GM23338 (cell line): ENCODE results near the gene CDH15. TPM values are rescaled to one million over a fixed set of nuclear protein-coding genes. Genes with fewer than 3 reads are reported as not detected.

Experiments used
- ATAC-seq: fragments of 200-7000 bp; cut with Tn5 transposase; 3 replicates; pipeline ENCODE4 v1.9.1; 2020
- DNase-seq: peaks from one replicate; pipeline ENCODE4 v3.0.0-alpha.2; 2015; ENCODE audit warnings: low spot score
- H2AFZ ChIP-seq: fragments of 200-600 bp; sonication (generic); 2 replicates; pipeline ENCODE4 v1.8.0; 2016; ENCODE audit warnings: antibody characterized with exemption, mild to moderate bottlenecking, moderate library complexity
- H3F3A ChIP-seq: fragments of 200-600 bp; sonication (generic); replicated peaks from 2 replicates; pipeline ENCODE4 v1.8.0; 2017; ENCODE audit warnings: antibody characterized with exemption, mixed run types, low read depth
- H3K27ac ChIP-seq: fragments of 200-600 bp; sonication (generic); 2 replicates; pipeline ENCODE4 v1.6.1; 2016; ENCODE audit warnings: low read depth
- H3K27me3 ChIP-seq: fragments of 200-600 bp; sonication (generic); 2 replicates; pipeline ENCODE4 v1.8.0; 2016; ENCODE audit warnings: mild to moderate bottlenecking, mixed run types, moderate library complexity; ENCODE audit not compliant: insufficient read depth
- H3K36me3 ChIP-seq: fragments of 200-600 bp; sonication (generic); 2 replicates; pipeline ENCODE4 v1.8.0; 2016; ENCODE audit warnings: mild to moderate bottlenecking; ENCODE audit not compliant: insufficient read depth
- H3K4me1 ChIP-seq: fragments of 200-600 bp; sonication (generic); 2 replicates; pipeline ENCODE4 v1.8.0; 2016; ENCODE audit warnings: mild to moderate bottlenecking, moderate library complexity; ENCODE audit not compliant: insufficient read depth
- H3K4me2 ChIP-seq: fragments of 200-600 bp; sonication (generic); 2 replicates; pipeline ENCODE4 v1.7.1; 2017; ENCODE audit warnings: mixed run types
- H3K4me3 ChIP-seq: fragments of 200-600 bp; sonication (generic); 2 replicates; pipeline ENCODE4 v1.6.1; 2016; ENCODE audit warnings: mixed run types
- H3K79me2 ChIP-seq: fragments of 200-600 bp; sonication (generic); replicated peaks from 2 replicates; pipeline ENCODE4 v1.8.0; 2017; ENCODE audit warnings: mild to moderate bottlenecking; ENCODE audit not compliant: insufficient read depth
- H3K9me2 ChIP-seq: fragments of 200-600 bp; sonication (generic); 2 replicates; pipeline ENCODE4 v1.8.0; 2017; ENCODE audit not compliant: insufficient read depth
- H4K20me1 ChIP-seq: fragments of 200-600 bp; sonication (generic); replicated peaks from 2 replicates; pipeline ENCODE4 v1.8.0; 2017; ENCODE audit warnings: mild to moderate bottlenecking; ENCODE audit not compliant: insufficient read depth
- H3K27ac Mint-ChIP-seq: 2 replicates; pipeline ENCODE4 v1.8.0; 2020; ENCODE audit warnings: inconsistent platforms, mild to moderate bottlenecking, moderate library complexity, mixed read lengths
- H3K27me3 Mint-ChIP-seq: 3 replicates; pipeline ENCODE4 v1.8.0; 2022; ENCODE audit warnings: low read depth, mild to moderate bottlenecking, moderate library complexity, mixed read lengths, inconsistent platforms; ENCODE audit not compliant: insufficient read depth, poor library complexity
- H3K36me3 Mint-ChIP-seq: 3 replicates; pipeline ENCODE4 v1.8.0; 2021; ENCODE audit warnings: low read depth, mild to moderate bottlenecking, inconsistent platforms, moderate library complexity, mixed read lengths
- H3K4me1 Mint-ChIP-seq: 3 replicates; pipeline ENCODE4 v1.8.0; 2020; ENCODE audit warnings: mild to moderate bottlenecking, inconsistent platforms, mixed read lengths
- H3K4me3 Mint-ChIP-seq: 3 replicates; pipeline ENCODE4 v1.8.0; 2021; ENCODE audit warnings: moderate library complexity, mild to moderate bottlenecking, inconsistent platforms, mixed read lengths
- H3K9me3 Mint-ChIP-seq: 3 replicates; pipeline ENCODE4 v1.8.0; 2020; ENCODE audit warnings: moderate library complexity, mild to moderate bottlenecking, inconsistent platforms, mixed read lengths
- CREB1 ChIP-seq: fragments of 250-450 bp; sonication (Bioruptor Pico); IDR thresholded peaks from 2 replicates; pipeline ENCODE4 v1.5.0; 2020; ENCODE audit warnings: low read depth, mild to moderate bottlenecking, moderate library complexity
- EZH2 ChIP-seq: fragments of 200-600 bp; sonication (generic); IDR thresholded peaks from one replicate; pipeline ENCODE4 v1.8.0; 2017; ENCODE audit warnings: antibody characterized with exemption, mild to moderate bottlenecking, low read depth; ENCODE audit not compliant: unreplicated experiment
- EZH2phosphoT487 ChIP-seq: fragments of 200-600 bp; sonication (generic); IDR thresholded peaks from one replicate; pipeline ENCODE4 v1.8.1; 2018; ENCODE audit warnings: antibody characterized with exemption; ENCODE audit not compliant: unreplicated experiment
- NANOG ChIP-seq: IDR thresholded peaks from 2 replicates; pipeline ENCODE4 v1.6.1; 2016; ENCODE audit warnings: antibody characterized with exemption, borderline replicate concordance
- POLR2AphosphoS5 ChIP-seq: IDR thresholded peaks from 2 replicates; pipeline ENCODE4 v1.6.1; 2016; ENCODE audit warnings: antibody characterized with exemption, low read depth
- STAT1 ChIP-seq: IDR thresholded peaks from one replicate; pipeline ENCODE4 v1.6.1; 2016; ENCODE audit warnings: antibody characterized with exemption; ENCODE audit not compliant: unreplicated experiment
- ZNF114 ChIP-seq: fragments of 250-450 bp; sonication (Bioruptor Pico); IDR thresholded peaks from 2 replicates; pipeline ENCODE4 v1.5.0; 2020; ENCODE audit warnings: mild to moderate bottlenecking, moderate library complexity
- ZNF331 ChIP-seq: fragments of 250-450 bp; sonication (Bioruptor Pico); IDR thresholded peaks from 2 replicates; pipeline ENCODE4 v1.5.0; 2020; ENCODE audit warnings: low read depth, mild to moderate bottlenecking, moderate library complexity
- polyA plus RNA-seq: library from polyadenylated mRNA; unstranded; fragments of >200 nt; fragmentation: Nextera tagmentation; extraction: Ambion mirVana; gene quantifications from 2 replicates; pipeline ENCODE4 v1.2.1, GENCODE V29; 2016
- total RNA-seq: library from RNA; depleted of rRNA; stranded (reverse); fragments of >200 nt; shearing (Covaris generic); gene quantifications from 2 replicates; pipeline ENCODE4 v1.2.3, GENCODE V29; 2014
- TF ChIP-seq, protein P1 (sequence below), 2 experiments: fragments of 200-600 bp in 1 of 2; sonication (generic) in 1 of 2; conservative IDR thresholded peaks; 2 replicates each; pipeline versions ENCODE4 v1.5.1 to v1.6.1; 2016 to 2017; ENCODE audit warnings: antibody characterized with exemption in 2 of 2, low read depth in 2 of 2, mild to moderate bottlenecking in 2 of 2, moderate library complexity in 1 of 2
- TF ChIP-seq, protein P2 (sequence below): IDR thresholded peaks from 2 replicates; pipeline ENCODE4 v1.6.1; 2016; ENCODE audit warnings: antibody characterized with exemption

CDH15 gene
- total and polyA plus RNA-seq, 2 experiments from 2014 or later = 0.61 to 1.0 TPM

DNA sequence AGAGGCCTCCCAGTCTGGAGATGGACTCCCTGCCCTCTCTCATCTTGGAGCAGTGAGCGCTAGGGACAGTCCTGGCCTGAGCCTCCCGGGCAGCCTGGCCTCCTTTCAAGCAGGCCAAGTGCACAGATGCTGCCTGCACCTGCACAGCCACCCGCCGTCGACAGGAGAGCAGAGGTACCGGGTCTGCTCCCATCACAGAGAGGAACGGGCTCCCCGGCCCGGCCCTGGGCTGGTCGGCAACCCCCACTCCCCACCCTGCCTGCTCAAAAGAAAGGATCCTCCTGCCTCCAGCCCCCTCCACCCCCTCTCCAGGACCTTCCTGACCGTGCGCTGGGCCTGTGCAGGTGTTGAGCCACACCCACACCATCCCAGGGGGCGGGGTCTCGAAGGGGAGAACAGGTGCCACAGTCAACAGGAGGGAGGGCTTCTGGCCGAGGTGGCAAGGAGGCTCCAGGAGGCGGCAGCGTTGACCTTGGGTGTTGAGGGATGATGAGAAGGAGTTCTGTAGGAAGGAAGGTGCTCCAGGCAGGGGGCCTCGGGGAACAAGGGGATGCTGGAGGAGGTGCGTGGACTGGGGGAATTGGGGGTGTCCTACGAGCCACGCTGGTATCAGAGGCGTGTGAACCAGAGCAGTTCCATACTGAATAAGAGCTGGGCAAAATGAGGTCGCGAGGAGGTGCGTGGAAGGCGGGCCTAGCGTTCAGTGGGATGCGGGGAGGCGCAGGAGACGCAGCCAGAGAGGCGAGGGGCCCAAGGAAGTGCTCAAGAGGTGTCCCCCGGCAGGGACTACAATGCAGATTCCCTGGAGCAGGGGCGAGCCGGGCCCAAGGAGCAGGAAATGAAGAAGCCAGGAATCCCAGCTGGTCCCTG lies 967 bp upstream of the CDH15 start:
- peak overlapping the region; percentile 73 for H3K4me3 Mint-ChIP-seq
- H3K79me2 ChIP-seq = no peaks in the 10 kb centered on the region
- H4K20me1 ChIP-seq = no peaks in the 10 kb centered on the region
- no peak overlapping the region for H3K27ac Mint-ChIP-seq
- H3K9me2 ChIP-seq = no peaks in the 10 kb centered on the region
- no peaks in the 10 kb centered on the region for H3F3A ChIP-seq
- H3K27ac ChIP-seq = no peak overlapping the region
- peak overlapping the region; percentile 64 for H3K4me3 ChIP-seq
- no peaks in the 10 kb centered on the region for H3K36me3 Mint-ChIP-seq
- H3K4me1 ChIP-seq = peaks cover 12% of the 10 kb centered on the region
- no peaks in the 10 kb centered on the region for H3K9me3 Mint-ChIP-seq
- H3K36me3 ChIP-seq = no peaks in the 10 kb centered on the region
- DNase-seq (peak; percentile 91), ATAC-seq (peak; percentile 47)
- H3K4me1 Mint-ChIP-seq = peaks cover 16% of the 10 kb centered on the region
- H3K27me3 ChIP-seq = no peaks in the 10 kb centered on the region
- H3K4me2 ChIP-seq = peak overlapping the region; percentile 84
- TF ChIP-seq STAT1 (no peak), ZNF331 (no peak), ZNF114 (CRISPR knock-in tag) (no peak), POLR2AphosphoS5 (no peak)
- TF ChIP-seq, protein P1, sequence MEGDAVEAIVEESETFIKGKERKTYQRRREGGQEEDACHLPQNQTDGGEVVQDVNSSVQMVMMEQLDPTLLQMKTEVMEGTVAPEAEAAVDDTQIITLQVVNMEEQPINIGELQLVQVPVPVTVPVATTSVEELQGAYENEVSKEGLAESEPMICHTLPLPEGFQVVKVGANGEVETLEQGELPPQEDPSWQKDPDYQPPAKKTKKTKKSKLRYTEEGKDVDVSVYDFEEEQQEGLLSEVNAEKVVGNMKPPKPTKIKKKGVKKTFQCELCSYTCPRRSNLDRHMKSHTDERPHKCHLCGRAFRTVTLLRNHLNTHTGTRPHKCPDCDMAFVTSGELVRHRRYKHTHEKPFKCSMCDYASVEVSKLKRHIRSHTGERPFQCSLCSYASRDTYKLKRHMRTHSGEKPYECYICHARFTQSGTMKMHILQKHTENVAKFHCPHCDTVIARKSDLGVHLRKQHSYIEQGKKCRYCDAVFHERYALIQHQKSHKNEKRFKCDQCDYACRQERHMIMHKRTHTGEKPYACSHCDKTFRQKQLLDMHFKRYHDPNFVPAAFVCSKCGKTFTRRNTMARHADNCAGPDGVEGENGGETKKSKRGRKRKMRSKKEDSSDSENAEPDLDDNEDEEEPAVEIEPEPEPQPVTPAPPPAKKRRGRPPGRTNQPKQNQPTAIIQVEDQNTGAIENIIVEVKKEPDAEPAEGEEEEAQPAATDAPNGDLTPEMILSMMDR (conservative IDR thresholded peaks at IDR 0.05; ENCODE audit: low read depth in 2 of 2) = peak; percentile 14 to 56; a peak in 2 of 4 replicates
- H3K27me3 Mint-ChIP-seq = peaks cover 12% of the 10 kb centered on the region
- H2AFZ ChIP-seq = peak overlapping the region; percentile 90; the same call in 1 of the 2 replicates

DNA sequence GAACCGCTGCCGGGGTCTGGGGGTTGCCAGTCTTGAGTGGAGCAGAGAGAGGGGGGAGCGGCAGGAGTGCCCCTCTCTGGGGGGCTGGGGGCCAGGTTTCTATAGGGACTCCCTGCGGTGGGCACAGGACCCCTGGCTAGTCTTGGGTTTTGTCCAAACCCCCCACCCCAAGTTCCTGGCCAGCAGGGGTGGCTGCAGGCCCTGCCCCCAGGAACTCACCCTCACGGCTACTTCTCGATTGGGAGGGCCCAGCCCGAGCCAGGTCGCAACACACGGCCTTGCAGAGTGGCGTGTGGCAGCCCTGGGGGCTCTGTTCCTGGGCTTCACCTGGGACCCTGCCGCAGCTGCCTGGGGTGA lies 601 bp downstream of the CDH15 start:
- no peaks in the 10 kb centered on the region for H3K9me2 ChIP-seq
- no peaks in the 10 kb centered on the region for H3K9me3 Mint-ChIP-seq
- no peak for ATAC-seq
- peaks cover 16% of the 10 kb centered on the region for H3K4me1 Mint-ChIP-seq
- no peaks in the 10 kb centered on the region for H3K27me3 ChIP-seq
- H3F3A ChIP-seq = no peaks in the 10 kb centered on the region
- TF ChIP-seq CREB1 (no peak), POLR2AphosphoS5 (no peak), NANOG (no peak), EZH2phosphoT487 (no peak), EZH2 (no peak)
- TF ChIP-seq, protein P2, sequence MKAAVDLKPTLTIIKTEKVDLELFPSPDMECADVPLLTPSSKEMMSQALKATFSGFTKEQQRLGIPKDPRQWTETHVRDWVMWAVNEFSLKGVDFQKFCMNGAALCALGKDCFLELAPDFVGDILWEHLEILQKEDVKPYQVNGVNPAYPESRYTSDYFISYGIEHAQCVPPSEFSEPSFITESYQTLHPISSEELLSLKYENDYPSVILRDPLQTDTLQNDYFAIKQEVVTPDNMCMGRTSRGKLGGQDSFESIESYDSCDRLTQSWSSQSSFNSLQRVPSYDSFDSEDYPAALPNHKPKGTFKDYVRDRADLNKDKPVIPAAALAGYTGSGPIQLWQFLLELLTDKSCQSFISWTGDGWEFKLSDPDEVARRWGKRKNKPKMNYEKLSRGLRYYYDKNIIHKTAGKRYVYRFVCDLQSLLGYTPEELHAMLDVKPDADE = no peak
- TF ChIP-seq, protein P1 (conservative IDR thresholded peaks at IDR 0.05; ENCODE audit: low read depth in 2 of 2) = no peak
- peak overlapping the region; percentile 57 for H3K4me3 ChIP-seq
- peak overlapping the region; percentile 87; the same call in 1 of the 2 replicates for H3K4me2 ChIP-seq
- no peak for DNase-seq
- H3K79me2 ChIP-seq = no peaks in the 10 kb centered on the region
- H3K36me3 ChIP-seq = no peaks in the 10 kb centered on the region
- H2AFZ ChIP-seq = no peak overlapping the region
- H3K27me3 Mint-ChIP-seq = peaks cover 13% of the 10 kb centered on the region
- no peaks in the 10 kb centered on the region for H3K36me3 Mint-ChIP-seq
- H3K27ac ChIP-seq = no peak overlapping the region
- no peak overlapping the region for H3K27ac Mint-ChIP-seq
- no peak overlapping the region for H3K4me3 Mint-ChIP-seq
- no peaks in the 10 kb centered on the region for H4K20me1 ChIP-seq
- peaks cover 12% of the 10 kb centered on the region for H3K4me1 ChIP-seq
